ENCODE measurements around the gene SCAP. TPM values are rescaled to one million over a fixed set of nuclear protein-coding genes. Genes with fewer than 3 reads are reported as not detected.
A peak's percentile ranks its signal among the peaks of the same experiment; 100 is the strongest.
"Not testable (repeated sequence)": the region's sequence is repeated elsewhere in the genome, so short reads cannot be mapped to it uniquely, and the experiment has no call there.

The SCAP gene
- total RNA-seq, 1 donor from 2014 or later, result 84.3 TPM

DNA sequence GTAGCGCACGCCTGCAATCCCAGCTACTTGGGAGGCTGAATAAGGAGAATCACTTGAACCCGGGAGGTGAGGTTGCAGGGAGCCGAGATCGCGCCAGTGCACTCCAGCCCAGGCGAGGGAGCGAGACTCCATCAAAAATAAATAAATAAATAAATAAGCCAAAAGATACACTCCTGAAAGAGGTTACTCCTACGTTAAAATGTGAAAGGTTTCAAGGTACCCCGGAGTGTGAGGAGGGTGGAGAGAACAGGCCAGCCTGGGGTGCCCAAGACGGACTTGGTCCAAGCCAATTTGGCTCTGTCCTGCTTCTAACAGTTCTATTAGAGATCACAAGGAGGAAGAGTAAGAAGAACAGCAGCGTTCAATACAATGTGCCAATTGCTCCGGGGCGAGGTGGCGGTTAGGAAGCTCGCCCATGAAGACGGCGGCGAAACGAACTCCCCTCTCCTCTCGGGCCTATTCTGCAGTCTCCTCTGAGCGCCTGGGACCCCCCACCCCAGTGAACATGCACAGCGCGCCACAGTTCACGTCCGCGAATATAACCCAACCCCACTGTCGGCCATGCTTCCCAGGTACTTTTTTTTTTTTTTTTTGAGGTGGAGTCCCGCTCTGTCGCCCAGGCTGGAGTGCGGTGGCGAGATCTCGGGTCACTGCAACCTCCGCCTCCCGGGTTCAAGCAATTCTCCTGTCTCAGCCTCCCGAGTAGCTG lies 36.8 kb upstream of the SCAP start:
- CTCF ChIA-PET, result interaction anchor here (0.9 to 1.6 kb wide), 2 partner anchors 36 to 91 kb away, joined by 4 to 8 read pairs; no protein-coding TSS in a partner anchor
- H3K27ac Mint-ChIP-seq, result peak overlapping the region; percentile 99

DNA sequence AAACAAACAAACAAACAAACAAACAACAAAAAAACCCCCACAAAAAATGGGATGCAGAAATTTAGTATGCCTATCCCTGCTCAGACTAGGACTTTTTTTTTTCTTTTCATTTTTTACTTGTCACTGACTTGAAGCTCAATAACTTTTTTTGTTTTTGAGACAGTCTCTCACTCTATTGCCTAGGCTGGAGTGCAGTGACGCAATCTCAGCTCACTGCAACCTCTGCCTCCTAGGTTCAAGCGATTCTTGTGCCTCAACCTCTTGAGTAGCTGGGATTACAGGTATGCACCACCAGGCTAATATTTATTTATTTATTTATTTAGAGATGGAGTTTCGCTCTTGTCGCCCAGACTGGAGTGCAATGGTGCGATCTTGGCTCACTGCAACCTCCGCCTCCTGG lies 29.5 kb upstream of the SCAP start:
- DNase-seq; H3K9me3 Mint-ChIP-seq; H3K4me3 Mint-ChIP-seq; POLR2A ChIA-PET; H3K27ac Mint-ChIP-seq; H3K27me3 Mint-ChIP-seq; intact Hi-C loops (cut with micrococcal nuclease); H3K4me1 Mint-ChIP-seq; CTCF ChIA-PET; ATAC-seq (ENCODE audit: low read depth): not testable (repeated sequence)
- H3K36me3 Mint-ChIP-seq (ENCODE audit: low read depth), result peaks cover 66% of the 10 kb centered on the region

More for the DNA sequence above, 36.8 kb upstream of the SCAP start:
- Mint-ChIP-seq H3K36me3 (ENCODE audit: low read depth) (peaks cover 34% of the 10 kb centered on the region), H3K4me3 (peak overlapping the region; percentile 98), H3K4me1 (peaks cover 18% of the 10 kb centered on the region), H3K9me3 (no peaks in the 10 kb centered on the region), H3K27me3 (no peaks in the 10 kb centered on the region)
- POLR2A ChIA-PET, result interaction anchor here (0.6 to 2.3 kb wide), 7 partner anchors 21 to 269 kb away, joined by 3 to 8 read pairs (median 5); partner anchors contain the start of genes PTPN23 and SMARCC1
- ATAC-seq (ENCODE audit: low read depth) (peak; percentile 3), DNase-seq (no peak)
- intact Hi-C loops (cut with micrococcal nuclease), result loop anchor here (1.0 to 10.0 kb wide), 8 partner anchors 37 to 928 kb away; partner anchors contain the start of genes CCDC12, CCDC51, DHX30 and NBEAL2
- TF ChIP-seq, protein P1, sequence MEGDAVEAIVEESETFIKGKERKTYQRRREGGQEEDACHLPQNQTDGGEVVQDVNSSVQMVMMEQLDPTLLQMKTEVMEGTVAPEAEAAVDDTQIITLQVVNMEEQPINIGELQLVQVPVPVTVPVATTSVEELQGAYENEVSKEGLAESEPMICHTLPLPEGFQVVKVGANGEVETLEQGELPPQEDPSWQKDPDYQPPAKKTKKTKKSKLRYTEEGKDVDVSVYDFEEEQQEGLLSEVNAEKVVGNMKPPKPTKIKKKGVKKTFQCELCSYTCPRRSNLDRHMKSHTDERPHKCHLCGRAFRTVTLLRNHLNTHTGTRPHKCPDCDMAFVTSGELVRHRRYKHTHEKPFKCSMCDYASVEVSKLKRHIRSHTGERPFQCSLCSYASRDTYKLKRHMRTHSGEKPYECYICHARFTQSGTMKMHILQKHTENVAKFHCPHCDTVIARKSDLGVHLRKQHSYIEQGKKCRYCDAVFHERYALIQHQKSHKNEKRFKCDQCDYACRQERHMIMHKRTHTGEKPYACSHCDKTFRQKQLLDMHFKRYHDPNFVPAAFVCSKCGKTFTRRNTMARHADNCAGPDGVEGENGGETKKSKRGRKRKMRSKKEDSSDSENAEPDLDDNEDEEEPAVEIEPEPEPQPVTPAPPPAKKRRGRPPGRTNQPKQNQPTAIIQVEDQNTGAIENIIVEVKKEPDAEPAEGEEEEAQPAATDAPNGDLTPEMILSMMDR (IDR thresholded peaks at IDR 0.05), result no peak

DNA sequence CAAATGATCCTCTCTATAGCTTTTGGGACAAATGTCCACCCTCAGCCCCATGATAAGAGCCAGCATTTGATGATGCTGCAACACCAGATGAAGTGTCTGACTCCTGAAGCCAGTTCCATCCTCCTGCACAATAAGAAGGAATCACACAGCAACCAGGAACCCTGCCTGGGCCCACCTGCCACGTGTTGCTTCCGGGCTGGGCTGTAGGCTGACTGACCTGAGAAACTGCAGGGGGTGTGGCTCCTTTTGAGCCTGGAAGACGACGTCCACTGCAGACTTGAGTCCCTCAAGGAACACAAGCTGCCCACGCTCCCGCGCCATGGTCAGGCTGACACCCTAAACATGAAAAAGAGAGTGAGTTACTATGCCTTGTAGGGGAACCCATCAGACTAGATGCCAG lies 28.4 kb upstream of the SCAP start:
- Mint-ChIP-seq H3K36me3 (ENCODE audit: low read depth) (peaks cover 67% of the 10 kb centered on the region), H3K4me1 (no peaks in the 10 kb centered on the region), H3K27me3 (no peaks in the 10 kb centered on the region), H3K27ac (no peak overlapping the region), H3K9me3 (no peaks in the 10 kb centered on the region), H3K4me3 (no peak overlapping the region)
- ChIA-PET POLR2A (no interaction called here), CTCF (no interaction called here)
- ATAC-seq (ENCODE audit: low read depth) (no peak), DNase-seq (no peak)
- intact Hi-C loops (cut with micrococcal nuclease), result no loop called here
- TF ChIP-seq, protein P1 (IDR thresholded peaks at IDR 0.05), result no peak

DNA sequence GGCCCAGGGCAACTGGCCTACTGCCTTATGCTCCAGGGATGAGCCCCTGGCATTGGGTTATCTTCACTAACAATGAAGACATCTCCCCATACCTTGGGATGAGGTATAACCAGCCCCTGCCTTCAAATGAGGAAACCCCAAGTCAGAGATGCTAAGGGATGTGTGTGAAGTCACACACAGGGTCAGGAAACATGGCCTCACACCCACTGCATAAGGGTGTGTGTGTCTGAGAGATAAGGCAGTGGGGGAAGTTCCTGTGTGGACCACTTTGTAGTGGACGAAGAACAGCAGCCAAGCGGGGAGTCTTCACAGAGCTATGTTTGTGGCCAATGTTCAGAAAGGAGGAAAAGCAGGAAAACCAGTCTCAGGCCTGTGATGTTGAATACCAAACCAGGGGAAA lies 27.3 kb upstream of the SCAP start:
- Mint-ChIP-seq H3K4me3 (no peak overlapping the region), H3K36me3 (ENCODE audit: low read depth) (peaks cover 69% of the 10 kb centered on the region), H3K27me3 (no peaks in the 10 kb centered on the region), H3K9me3 (no peaks in the 10 kb centered on the region), H3K27ac (no peak overlapping the region), H3K4me1 (no peaks in the 10 kb centered on the region)
- TF ChIP-seq, protein P1 (IDR thresholded peaks at IDR 0.05), result no peak
- ChIA-PET POLR2A (no interaction called here), CTCF (no interaction called here)
- DNase-seq, result no peak
- ATAC-seq (ENCODE audit: low read depth), result no peak
- intact Hi-C loops (cut with micrococcal nuclease), result no loop called here

DNA sequence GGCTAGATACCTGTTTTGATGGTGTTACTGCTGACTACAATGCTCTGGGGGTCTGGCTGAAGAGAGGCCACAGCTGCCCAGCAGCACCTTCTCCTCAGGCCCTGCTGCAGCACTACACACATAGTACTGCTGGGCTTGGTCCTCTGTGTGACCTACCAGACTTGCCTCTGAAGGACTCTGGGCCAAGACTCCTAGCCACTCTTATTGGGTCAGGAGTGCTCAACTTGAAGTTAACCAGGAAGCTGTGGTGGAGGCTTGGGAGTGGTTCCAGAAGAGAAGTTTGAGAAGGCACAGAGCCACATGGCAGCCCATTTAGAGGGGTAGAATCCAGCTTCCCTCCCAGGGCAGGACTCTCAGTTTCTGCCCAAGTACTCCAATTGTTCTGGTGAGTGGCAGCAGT lies 21.2 kb upstream of the SCAP start:
- no peak overlapping the region for H3K27ac Mint-ChIP-seq
- DNase-seq, result no peak
- TF ChIP-seq, protein P1 (IDR thresholded peaks at IDR 0.05), result no peak
- H3K4me1 Mint-ChIP-seq, result peaks cover 17% of the 10 kb centered on the region
- H3K9me3 Mint-ChIP-seq, result no peaks in the 10 kb centered on the region
- no peak for ATAC-seq (ENCODE audit: low read depth)
- H3K4me3 Mint-ChIP-seq, result no peak overlapping the region
- intact Hi-C loops (cut with micrococcal nuclease), result no loop called here
- peaks cover 58% of the 10 kb centered on the region for H3K36me3 Mint-ChIP-seq (ENCODE audit: low read depth)
- no peaks in the 10 kb centered on the region for H3K27me3 Mint-ChIP-seq
- CTCF ChIA-PET, result no interaction called here
- POLR2A ChIA-PET, result interaction anchor here (0.6 kb wide), 1 partner anchor 51 kb away, joined by 5 read pairs; no protein-coding TSS in a partner anchor
